Epidermal melanocyte (primary cell): ENCODE data around the gene MEA1.
"Not testable (repeated sequence)": the region's sequence is repeated elsewhere in the genome, so short reads cannot be mapped to it uniquely, and the experiment has no call there.

Experiments used
- DNase-seq: peaks from one replicate; pipeline ENCODE4 v3.0.0; 2011; ENCODE audit warnings: low spot score; ENCODE audit not compliant: insufficient read length

MEA1 gene

GRCh38 chr6:43013843-43014433, at the start of gene MEA1, which contains the start of gene KLHDC3:
TSS of gene MEA1 (minus strand) at chr6:43013946. CDS start at chr6:43013813, 133 bp downstream.
TSS of gene KLHDC3 (plus strand) at chr6:43014249. CDS start at chr6:43017193, 2,944 bp downstream.
- peak; percentile 98 for DNase-seq

GRCh38 chr6:43062818-43063217, 49.1 kb upstream of the MEA1 start:
- DNase-seq: no peak

DNA sequence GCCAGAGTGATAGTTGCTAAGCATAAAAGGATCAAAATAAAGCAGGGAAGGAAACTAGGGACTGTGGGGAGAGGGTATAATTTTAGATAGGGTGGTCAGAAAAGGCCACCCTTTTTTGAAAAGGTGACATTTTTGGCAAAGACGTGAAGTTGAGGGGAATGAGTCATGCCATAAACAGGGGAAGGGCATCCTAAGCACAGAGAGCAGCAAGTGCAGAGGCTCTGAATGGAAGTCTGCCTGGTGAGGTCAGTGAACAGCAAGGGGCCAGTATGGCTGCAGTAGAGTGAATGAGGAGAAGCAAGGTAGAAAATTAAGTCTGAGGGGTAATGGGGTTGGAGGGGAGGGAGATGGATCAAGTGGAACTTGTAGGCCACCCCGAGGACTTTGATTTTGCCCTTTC, 48.1 kb upstream of the MEA1 start:
- no peak for DNase-seq

DNA sequence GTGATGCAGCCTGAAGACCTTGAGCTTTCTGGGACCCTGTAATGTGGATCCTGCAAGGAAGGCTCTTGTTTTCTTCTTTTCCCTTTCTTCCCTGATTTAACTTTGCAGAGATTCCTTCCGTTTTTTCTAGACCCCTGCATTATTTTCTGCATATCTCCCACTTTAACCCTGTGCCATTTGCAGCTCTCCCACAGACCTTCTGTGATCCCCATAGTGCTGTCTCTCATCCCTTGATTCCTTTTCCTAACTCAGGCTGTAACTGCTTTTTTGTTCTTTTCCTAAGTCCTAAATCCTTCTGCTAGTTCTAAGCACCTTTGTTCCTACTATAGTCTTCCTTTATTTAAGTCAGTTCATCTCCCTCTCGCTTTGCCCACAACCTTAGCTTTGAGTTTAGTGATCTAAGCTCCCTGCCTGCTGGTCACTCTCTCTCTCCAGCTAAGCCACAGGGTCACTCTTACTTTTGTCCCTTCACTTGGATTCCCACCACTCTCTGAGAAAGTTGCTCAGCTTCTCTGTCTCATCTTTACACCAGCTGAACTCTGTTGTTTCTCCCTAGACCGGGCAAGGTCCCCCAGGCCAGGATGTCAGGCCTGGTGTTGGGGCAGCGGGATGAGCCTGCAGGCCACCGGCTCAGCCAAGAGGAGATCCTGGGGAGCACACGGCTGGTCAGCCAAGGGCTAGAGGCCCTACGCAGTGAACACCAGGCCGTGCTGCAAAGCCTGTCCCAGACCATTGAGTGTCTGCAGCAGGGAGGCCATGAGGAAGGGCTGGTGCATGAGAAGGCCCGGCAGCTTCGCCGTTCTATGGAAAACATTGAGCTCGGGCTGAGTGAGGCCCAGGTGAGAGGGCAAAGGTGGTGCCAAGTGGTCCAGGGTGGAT, 47.2 kb upstream of the MEA1 start:
- no peak for DNase-seq

GRCh38 chr6:43060034-43060754, 46.4 kb upstream of the MEA1 start:
- no peak for DNase-seq

- peak; percentile 99 for DNase-seq
Observed at GRCh38 chr6:43059168-43060033, 45.7 kb upstream of the MEA1 start, which contains the start of the genes KLC4 and MRPL2. TSS of gene KLC4 (plus strand) at chr6:43059631. CDS start at chr6:43061336, 1,705 bp downstream. TSS of gene MRPL2 (minus strand) at chr6:43059434. CDS start at chr6:43059381, 53 bp downstream.

- DNase-seq: no peak
Observed at GRCh38 chr6:43058531-43058930, 44.8 kb upstream of the MEA1 start.

GRCh38 chr6:43055966-43056365, 42.2 kb upstream of the MEA1 start:
- no peak for DNase-seq

DNA sequence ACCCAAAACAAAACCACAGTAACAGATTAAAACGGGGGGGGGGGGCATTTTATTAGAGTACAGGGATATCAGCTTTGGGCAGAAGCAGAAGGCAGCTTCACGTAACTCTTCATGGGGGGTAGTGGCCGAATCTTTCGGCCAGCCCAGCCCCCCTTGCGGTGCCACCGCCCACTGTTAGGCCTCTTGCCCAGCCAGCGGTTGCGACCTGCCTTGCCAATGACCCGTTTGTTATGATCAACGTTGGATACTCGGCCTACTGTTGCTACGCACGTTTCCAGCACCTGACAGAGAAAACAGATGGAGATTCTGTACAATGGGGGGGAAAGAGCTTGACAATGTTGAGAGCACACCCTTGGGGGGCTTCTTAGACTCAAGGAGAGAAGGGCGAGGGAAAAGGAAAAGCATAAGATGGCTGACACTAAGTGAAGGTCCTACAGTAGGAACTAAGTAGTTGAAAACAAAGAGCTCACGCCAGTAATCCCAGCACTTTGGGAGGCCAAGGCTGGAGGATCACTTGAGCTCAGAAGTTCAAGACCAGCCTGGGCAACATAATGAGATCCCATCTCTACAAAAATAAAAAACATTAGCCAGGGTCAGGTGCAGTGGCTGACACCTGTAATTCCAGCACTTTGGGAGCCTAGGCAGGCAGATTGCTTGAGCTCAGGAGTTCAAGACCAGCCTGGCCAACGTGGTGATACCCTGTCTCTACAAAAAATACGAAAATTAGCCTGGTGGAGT, 40.6 kb upstream of the MEA1 start:
- no peak for DNase-seq

DNA sequence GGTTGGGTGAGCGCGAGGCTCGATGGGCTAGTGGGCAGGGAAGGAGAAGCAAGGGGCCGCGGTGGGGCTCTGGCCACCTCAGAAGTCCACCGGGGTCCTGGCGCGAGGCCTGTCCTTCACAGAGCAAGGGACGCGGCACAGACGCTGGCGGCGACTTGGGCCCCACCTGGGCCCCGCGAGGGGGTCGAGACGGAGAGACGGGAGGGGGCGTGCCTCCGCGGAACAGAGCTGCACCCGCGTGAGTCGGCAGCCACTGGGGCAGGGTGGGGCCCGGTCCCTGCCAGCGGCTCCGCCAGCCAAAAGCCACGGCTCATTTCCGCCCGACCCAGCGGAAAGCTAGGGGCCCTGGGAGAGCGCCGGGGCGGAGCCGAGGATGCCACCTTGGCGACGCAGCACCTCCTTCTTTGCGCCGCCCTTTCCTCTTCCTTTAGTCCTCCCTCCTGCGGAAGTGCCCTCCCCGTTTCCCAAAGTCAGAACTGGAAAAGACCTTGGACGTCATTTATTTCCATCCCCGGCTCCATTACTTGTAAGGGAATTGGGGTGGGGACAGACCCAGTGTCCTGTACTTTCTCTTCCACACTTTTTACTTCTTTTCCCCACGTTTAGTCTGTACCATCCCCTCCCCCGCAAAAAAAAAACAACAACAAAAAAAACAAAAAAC, 39.9 kb upstream of the MEA1 start, which contains the start of gene CUL7:
Gene CUL7, minus strand, starts transcription at position 307 of the 661 bp plus-strand sequence. CDS start 1,063 bp downstream, outside the sequence.
- DNase-seq: peak; percentile 99

DNA sequence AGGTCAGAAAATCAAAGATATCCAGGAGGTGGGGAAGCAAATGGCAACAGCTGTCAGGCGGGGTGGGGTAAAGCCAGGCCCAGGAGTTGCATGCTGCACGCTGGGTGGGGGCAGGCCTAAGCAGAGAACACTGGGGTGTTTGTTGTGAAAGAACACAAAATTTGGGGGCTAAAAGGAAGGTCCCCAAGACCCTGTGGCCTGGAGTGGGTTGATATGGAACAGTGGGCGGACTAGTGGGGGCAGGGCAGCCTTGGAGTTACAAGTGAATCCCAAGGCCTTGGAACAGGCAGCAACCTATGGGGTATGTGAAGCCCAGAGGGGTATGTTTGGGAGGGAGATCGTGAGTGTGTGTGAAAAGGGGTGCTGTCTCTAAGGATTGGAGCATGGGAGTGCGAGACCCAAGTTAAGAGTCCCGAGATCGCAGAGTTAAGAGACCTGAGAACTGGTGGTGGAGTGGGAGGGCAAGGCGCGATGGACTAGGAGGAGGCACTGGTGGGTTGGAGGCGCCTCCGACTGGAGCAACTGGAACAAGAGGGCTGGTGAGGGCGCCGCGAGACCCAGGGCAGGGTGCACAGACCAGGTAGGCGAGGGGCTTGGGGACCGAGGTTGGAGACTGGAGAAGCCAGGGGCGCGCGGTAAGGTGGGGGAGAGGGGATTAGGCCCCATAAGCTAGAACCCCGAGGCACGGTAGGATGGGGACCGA, 39.2 kb upstream of the MEA1 start:
- DNase-seq: no peak

DNA sequence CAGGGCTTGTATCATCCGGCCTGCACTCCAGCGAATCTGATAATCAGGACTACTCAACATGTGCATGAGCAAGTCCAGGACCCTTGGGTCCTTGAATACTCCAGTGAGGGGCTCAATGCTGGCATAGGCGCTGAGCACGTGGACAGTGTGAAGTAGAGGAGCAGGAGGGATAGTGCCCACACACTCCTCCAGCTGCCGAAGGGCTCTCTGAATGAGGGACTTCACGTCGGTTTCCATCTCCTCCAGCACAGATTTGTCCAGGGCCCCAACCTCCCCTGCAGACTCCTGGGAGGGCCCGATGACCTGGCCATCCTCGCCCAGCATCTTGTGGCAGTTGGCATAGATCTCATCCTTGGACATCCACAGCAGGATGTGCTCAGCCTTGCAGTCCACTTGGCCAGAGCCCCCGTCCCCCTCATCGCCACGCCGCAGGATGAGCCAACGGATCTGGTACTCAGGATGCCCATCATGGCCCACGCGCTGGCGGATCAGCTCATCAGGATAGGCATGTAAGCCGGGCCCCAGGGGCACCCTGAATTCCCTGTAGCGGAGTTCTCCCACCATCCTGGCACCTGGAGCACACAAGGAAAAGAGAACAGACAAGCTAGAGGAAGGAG, 38.6 kb upstream of the MEA1 start:
- DNase-seq: no peak

- DNase-seq: peak; percentile 10
Observed at GRCh38 chr6:43050981-43051380, 37.2 kb upstream of the MEA1 start.

DNA sequence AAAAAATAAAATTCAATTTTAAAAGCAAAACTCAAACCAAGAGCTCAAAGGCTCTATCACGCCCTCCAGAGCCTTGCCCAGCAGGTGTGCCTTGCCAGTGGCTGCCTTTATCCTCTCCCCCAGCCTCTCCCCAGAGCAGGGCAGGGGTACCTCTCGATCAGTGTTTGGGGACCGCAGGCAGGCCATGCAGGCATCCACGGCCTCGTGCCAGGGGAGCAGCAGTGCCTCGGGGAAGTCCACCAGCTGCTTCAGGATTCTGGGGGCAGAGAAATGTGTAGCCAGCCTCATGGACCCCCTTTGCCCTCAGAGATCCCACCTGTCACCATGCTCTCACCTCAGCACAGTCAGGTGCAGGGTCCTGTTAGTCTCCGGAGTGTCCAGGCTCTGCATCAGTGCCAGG, 34.3 kb upstream of the MEA1 start:
- DNase-seq: peak; percentile 5

DNA sequence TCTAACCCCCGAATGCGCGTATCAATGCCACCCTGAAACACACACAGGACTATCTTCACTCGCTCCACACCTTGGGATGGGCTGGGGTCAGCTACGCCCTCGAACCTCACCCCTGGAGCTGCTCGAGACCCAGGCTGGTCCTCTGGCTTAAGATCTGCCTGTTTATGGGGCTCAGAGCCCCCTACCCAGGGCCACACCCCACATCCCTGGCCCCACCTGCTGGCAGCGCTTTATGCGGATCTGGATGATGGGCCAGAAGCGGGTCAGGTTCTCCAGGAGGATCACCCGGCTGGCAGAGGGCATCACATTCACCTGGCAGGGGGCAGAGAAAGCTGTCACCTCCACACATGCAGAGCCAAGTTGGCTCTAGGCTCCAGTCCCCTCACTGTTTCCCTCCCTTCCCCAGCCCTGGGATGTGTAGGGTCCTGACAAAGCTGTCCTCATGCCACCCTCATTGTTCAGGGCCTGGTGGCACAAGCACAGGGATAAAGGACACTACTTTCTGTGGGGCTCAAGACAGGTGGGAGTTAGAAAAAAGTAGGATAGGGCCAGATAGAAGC, 31.7 kb upstream of the MEA1 start:
- DNase-seq: peak; percentile 5

GRCh38 chr6:43043310-43043709, 29.6 kb upstream of the MEA1 start:
- no peak for DNase-seq

- not testable (repeated sequence) for DNase-seq
Observed at GRCh38 chr6:43041475-43041874, 27.7 kb upstream of the MEA1 start.
